ENCODE results near the gene TUBA4B.

TUBA4B gene

GRCh38 chr2:219210196-219210885 lies 42.7 kb upstream of the TUBA4B start:
- peaks cover 22% of the 10 kb centered on the region for H3K4me1 ChIP-seq (ENCODE audit: control insufficient read depth, insufficient read depth, low read length)
- H3K27ac ChIP-seq (ENCODE audit: low read length) = no peak overlapping the region
- no peaks in the 10 kb centered on the region for H3K27me3 ChIP-seq (ENCODE audit: control insufficient read depth in 1 of 2, insufficient read depth in 2 of 2, low read length in 2 of 2)
- H3K9me3 ChIP-seq (ENCODE audit: control insufficient read depth in 2 of 2, low read length in 2 of 2) = no peaks in the 10 kb centered on the region
- H3K4me3 ChIP-seq (ENCODE audit: low read length in 2 of 2) = no peak overlapping the region
- H3K36me3 ChIP-seq (ENCODE audit: control insufficient read depth in 2 of 2, insufficient read depth in 2 of 2, low read length in 2 of 2) = peaks cover 38 to 55% of the 10 kb centered on the region in 2 donors
- no peak overlapping the region for H3K9ac ChIP-seq (ENCODE audit: low read length in 2 of 2)

DNA sequence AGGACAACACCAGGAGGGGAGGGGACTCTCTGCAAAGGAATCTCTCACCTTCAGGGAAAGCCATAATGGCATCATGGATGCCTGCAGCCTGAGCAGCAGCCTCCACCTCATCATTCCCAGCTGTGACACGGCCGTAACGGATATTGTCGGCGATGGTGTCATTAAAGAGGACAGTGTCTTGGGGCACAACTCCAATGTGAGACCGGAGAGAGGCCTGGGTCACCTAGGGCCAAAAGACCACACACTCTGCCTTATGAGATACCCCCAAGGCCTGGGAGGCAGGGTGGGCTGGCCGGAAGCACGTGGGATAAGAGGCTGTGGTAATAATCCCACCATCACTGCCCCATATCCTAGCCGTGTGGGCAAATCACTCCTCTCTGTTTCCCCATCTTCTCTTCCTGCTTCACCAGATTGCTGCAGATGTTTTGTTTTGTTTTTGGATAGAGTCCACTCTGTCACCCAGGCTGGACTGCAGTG lies 42.1 kb upstream of the TUBA4B start:
- no peaks in the 10 kb centered on the region for H3K27me3 ChIP-seq (ENCODE audit: control insufficient read depth in 1 of 2, insufficient read depth in 2 of 2, low read length in 2 of 2)
- no peak overlapping the region for H3K9ac ChIP-seq (ENCODE audit: low read length in 2 of 2)
- peaks cover 40 to 57% of the 10 kb centered on the region in 2 donors for H3K36me3 ChIP-seq (ENCODE audit: control insufficient read depth in 2 of 2, insufficient read depth in 2 of 2, low read length in 2 of 2)
- no peaks in the 10 kb centered on the region for H3K9me3 ChIP-seq (ENCODE audit: control insufficient read depth in 2 of 2, low read length in 2 of 2)
- peaks cover 22% of the 10 kb centered on the region for H3K4me1 ChIP-seq (ENCODE audit: control insufficient read depth, insufficient read depth, low read length)
- no peak overlapping the region for H3K27ac ChIP-seq (ENCODE audit: low read length)
- H3K4me3 ChIP-seq (ENCODE audit: low read length in 2 of 2) = no peak overlapping the region

GRCh38 chr2:219213026-219213415 lies 40.0 kb upstream of the TUBA4B start:
- H3K27ac ChIP-seq (ENCODE audit: low read length) = no peak overlapping the region
- no peak overlapping the region for H3K4me3 ChIP-seq (ENCODE audit: low read length in 2 of 2)
- peaks cover 40 to 60% of the 10 kb centered on the region in 2 donors for H3K36me3 ChIP-seq (ENCODE audit: control insufficient read depth in 2 of 2, insufficient read depth in 2 of 2, low read length in 2 of 2)
- no peaks in the 10 kb centered on the region for H3K9me3 ChIP-seq (ENCODE audit: control insufficient read depth in 2 of 2, low read length in 2 of 2)
- H3K27me3 ChIP-seq (ENCODE audit: control insufficient read depth in 1 of 2, insufficient read depth in 2 of 2, low read length in 2 of 2) = no peaks in the 10 kb centered on the region
- no peak overlapping the region for H3K9ac ChIP-seq (ENCODE audit: low read length in 2 of 2)
- peaks cover 26% of the 10 kb centered on the region for H3K4me1 ChIP-seq (ENCODE audit: control insufficient read depth, insufficient read depth, low read length)

GRCh38 chr2:219213486-219214071 lies 39.5 kb upstream of the TUBA4B start:
- H3K4me1 ChIP-seq (ENCODE audit: control insufficient read depth, insufficient read depth, low read length) = peaks cover 27% of the 10 kb centered on the region
- H3K9me3 ChIP-seq (ENCODE audit: control insufficient read depth in 2 of 2, low read length in 2 of 2) = no peaks in the 10 kb centered on the region
- no peak overlapping the region for H3K4me3 ChIP-seq (ENCODE audit: low read length in 2 of 2)
- no peak overlapping the region for H3K27ac ChIP-seq (ENCODE audit: low read length)
- no peak overlapping the region for H3K9ac ChIP-seq (ENCODE audit: low read length in 2 of 2)
- no peaks in the 10 kb centered on the region for H3K27me3 ChIP-seq (ENCODE audit: control insufficient read depth in 1 of 2, insufficient read depth in 2 of 2, low read length in 2 of 2)
- peaks cover 38 to 57% of the 10 kb centered on the region in 2 donors for H3K36me3 ChIP-seq (ENCODE audit: control insufficient read depth in 2 of 2, insufficient read depth in 2 of 2, low read length in 2 of 2)

DNA sequence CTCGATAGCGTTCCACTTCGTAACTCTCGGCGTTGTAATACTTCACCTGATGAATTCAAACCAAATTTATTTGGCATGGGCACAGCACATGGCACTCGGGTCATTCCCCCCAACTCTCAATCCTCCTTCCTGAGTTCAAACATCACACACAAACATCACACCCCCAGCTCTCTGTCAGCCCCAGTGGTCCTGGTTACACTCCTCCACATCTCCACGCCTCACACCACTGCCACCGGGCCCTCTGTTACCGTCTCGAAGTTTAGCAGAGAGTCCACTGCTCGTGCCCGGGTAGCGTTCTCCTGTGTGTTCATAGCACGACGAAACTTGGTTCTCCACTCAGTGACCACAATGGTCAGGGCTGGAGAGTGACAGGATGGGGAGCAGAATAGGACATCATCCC lies 38.9 kb upstream of the TUBA4B start:
- Histone ChIP-seq H3K9me3 (ENCODE audit: control insufficient read depth in 2 of 2, low read length in 2 of 2) (no peaks in the 10 kb centered on the region), H3K27ac (ENCODE audit: low read length) (no peak overlapping the region), H3K27me3 (ENCODE audit: control insufficient read depth in 1 of 2, insufficient read depth in 2 of 2, low read length in 2 of 2) (no peaks in the 10 kb centered on the region), H3K4me3 (ENCODE audit: low read length in 2 of 2) (no peak overlapping the region), H3K9ac (ENCODE audit: low read length in 2 of 2) (peak overlapping the region in 1 of 2 donors; percentile 47), H3K36me3 (ENCODE audit: control insufficient read depth in 2 of 2, insufficient read depth in 2 of 2, low read length in 2 of 2) (peaks cover 33 to 52% of the 10 kb centered on the region in 2 donors), H3K4me1 (ENCODE audit: control insufficient read depth, insufficient read depth, low read length) (peaks cover 32% of the 10 kb centered on the region)

DNA sequence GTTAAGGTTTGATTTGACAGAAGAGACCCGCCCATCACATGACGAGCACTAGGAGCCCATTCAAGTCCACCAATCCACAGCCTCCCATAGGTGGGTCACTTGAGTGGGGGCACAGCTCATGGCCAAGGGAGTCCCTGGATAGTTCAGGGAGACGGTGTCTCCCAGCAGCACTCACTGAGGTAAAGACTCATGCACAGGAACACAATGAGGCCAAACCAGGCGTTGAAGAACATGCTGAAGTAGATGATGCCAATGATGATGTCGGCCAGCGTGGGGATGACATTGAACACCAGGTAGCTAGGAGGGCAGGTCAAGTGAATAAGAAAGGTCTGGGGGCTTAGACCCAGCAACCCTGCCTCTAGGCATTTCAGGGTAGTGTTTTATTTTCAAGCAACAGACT lies 38.3 kb upstream of the TUBA4B start:
- Histone ChIP-seq H3K9me3 (ENCODE audit: control insufficient read depth in 2 of 2, low read length in 2 of 2) (no peaks in the 10 kb centered on the region), H3K36me3 (ENCODE audit: control insufficient read depth in 2 of 2, insufficient read depth in 2 of 2, low read length in 2 of 2) (peaks cover 27 to 48% of the 10 kb centered on the region in 2 donors), H3K27ac (ENCODE audit: low read length) (no peak overlapping the region), H3K9ac (ENCODE audit: low read length in 2 of 2) (no peak overlapping the region), H3K4me1 (ENCODE audit: control insufficient read depth, insufficient read depth, low read length) (peaks cover 38% of the 10 kb centered on the region), H3K4me3 (ENCODE audit: low read length in 2 of 2) (no peak overlapping the region), H3K27me3 (ENCODE audit: control insufficient read depth in 1 of 2, insufficient read depth in 2 of 2, low read length in 2 of 2) (no peaks in the 10 kb centered on the region)

- no peak overlapping the region for H3K27ac ChIP-seq (ENCODE audit: low read length)
- no peak overlapping the region for H3K4me3 ChIP-seq (ENCODE audit: low read length in 2 of 2)
- H3K9ac ChIP-seq (ENCODE audit: low read length in 2 of 2) = no peak overlapping the region
- no peaks in the 10 kb centered on the region for H3K27me3 ChIP-seq (ENCODE audit: control insufficient read depth in 1 of 2, insufficient read depth in 2 of 2, low read length in 2 of 2)
- peaks cover 44% of the 10 kb centered on the region for H3K4me1 ChIP-seq (ENCODE audit: control insufficient read depth, insufficient read depth, low read length)
- H3K36me3 ChIP-seq (ENCODE audit: control insufficient read depth in 2 of 2, insufficient read depth in 2 of 2, low read length in 2 of 2) = peaks cover 29 to 48% of the 10 kb centered on the region in 2 donors
- H3K9me3 ChIP-seq (ENCODE audit: control insufficient read depth in 2 of 2, low read length in 2 of 2) = no peaks in the 10 kb centered on the region
Measured at GRCh38 chr2:219215871-219216534, 37.0 kb upstream of the TUBA4B start.

- Histone ChIP-seq H3K27me3 (ENCODE audit: control insufficient read depth in 1 of 2, insufficient read depth in 2 of 2, low read length in 2 of 2) (no peaks in the 10 kb centered on the region), H3K9ac (ENCODE audit: low read length in 2 of 2) (no peak overlapping the region), H3K9me3 (ENCODE audit: control insufficient read depth in 2 of 2, low read length in 2 of 2) (no peaks in the 10 kb centered on the region), H3K4me3 (ENCODE audit: low read length in 2 of 2) (no peak overlapping the region), H3K4me1 (ENCODE audit: control insufficient read depth, insufficient read depth, low read length) (peaks cover 44% of the 10 kb centered on the region), H3K27ac (ENCODE audit: low read length) (peak overlapping the region; percentile 90), H3K36me3 (ENCODE audit: control insufficient read depth in 2 of 2, insufficient read depth in 2 of 2, low read length in 2 of 2) (peaks cover 35 to 51% of the 10 kb centered on the region in 2 donors)
Measured at GRCh38 chr2:219216535-219216915, 36.5 kb upstream of the TUBA4B start.

DNA sequence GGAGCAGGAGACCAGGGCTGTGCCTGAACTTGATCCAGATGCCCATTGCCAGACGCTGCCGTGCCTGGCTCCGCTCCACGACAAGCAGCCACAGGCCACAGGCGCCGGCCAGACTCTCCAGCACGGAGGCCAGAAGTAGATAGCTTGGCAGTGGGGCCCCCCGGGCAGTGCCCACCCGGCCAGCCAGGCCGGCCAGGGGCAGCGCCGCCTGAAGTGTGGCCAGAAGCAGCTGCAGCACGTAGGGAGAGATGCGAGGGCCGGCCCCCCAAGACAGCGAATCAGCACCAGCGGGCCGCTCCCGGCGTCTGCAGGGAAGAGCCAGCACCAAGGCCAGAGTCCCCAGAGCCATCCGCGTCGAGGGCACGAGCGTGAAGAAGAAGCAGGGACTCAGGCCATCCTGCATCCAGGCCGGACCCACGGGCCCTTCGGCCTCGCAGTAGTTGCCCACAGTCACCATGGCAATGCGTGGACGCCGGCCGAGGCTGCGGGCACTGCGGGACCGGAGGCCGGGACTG lies 34.8 kb upstream of the TUBA4B start:
- Histone ChIP-seq H3K27me3 (ENCODE audit: control insufficient read depth in 1 of 2, insufficient read depth in 2 of 2, low read length in 2 of 2) (no peaks in the 10 kb centered on the region), H3K36me3 (ENCODE audit: control insufficient read depth in 2 of 2, insufficient read depth in 2 of 2, low read length in 2 of 2) (peaks cover 44 to 56% of the 10 kb centered on the region in 2 donors), H3K4me1 (ENCODE audit: control insufficient read depth, insufficient read depth, low read length) (peaks cover 44% of the 10 kb centered on the region), H3K4me3 (ENCODE audit: low read length in 2 of 2) (peak overlapping the region; percentile 73 to 80), H3K27ac (ENCODE audit: low read length) (peak overlapping the region; percentile 90), H3K9me3 (ENCODE audit: control insufficient read depth in 2 of 2, low read length in 2 of 2) (no peaks in the 10 kb centered on the region), H3K9ac (ENCODE audit: low read length in 2 of 2) (peak overlapping the region; percentile 64 to 65)

GRCh38 chr2:219218732-219219701 lies 34.0 kb upstream of the TUBA4B start, which contains the start of gene ABCB6:
Gene ABCB6, minus strand, starts transcription at chr2:219218958. Its CDS starts 285 bp downstream, at chr2:219218673.
- peak within 1 kb of the TSS; percentile 90 for H3K27ac ChIP-seq (ENCODE audit: low read length)
- peak within 1 kb of the TSS; percentile 64 to 80 for H3K9ac ChIP-seq (ENCODE audit: low read length in 2 of 2)
- peaks cover 45 to 57% of the 10 kb centered on the region in 2 donors for H3K36me3 ChIP-seq (ENCODE audit: control insufficient read depth in 2 of 2, insufficient read depth in 2 of 2, low read length in 2 of 2)
- no peaks in the 10 kb centered on the region for H3K27me3 ChIP-seq (ENCODE audit: control insufficient read depth in 1 of 2, insufficient read depth in 2 of 2, low read length in 2 of 2)
- no peaks in the 10 kb centered on the region for H3K9me3 ChIP-seq (ENCODE audit: control insufficient read depth in 2 of 2, low read length in 2 of 2)
- H3K4me1 ChIP-seq (ENCODE audit: control insufficient read depth, insufficient read depth, low read length) = peaks cover 44% of the 10 kb centered on the region
- peak within 1 kb of the TSS; percentile 73 to 80 for H3K4me3 ChIP-seq (ENCODE audit: low read length in 2 of 2)
